ENCODE measurements around the gene PSMA8.

DNA sequence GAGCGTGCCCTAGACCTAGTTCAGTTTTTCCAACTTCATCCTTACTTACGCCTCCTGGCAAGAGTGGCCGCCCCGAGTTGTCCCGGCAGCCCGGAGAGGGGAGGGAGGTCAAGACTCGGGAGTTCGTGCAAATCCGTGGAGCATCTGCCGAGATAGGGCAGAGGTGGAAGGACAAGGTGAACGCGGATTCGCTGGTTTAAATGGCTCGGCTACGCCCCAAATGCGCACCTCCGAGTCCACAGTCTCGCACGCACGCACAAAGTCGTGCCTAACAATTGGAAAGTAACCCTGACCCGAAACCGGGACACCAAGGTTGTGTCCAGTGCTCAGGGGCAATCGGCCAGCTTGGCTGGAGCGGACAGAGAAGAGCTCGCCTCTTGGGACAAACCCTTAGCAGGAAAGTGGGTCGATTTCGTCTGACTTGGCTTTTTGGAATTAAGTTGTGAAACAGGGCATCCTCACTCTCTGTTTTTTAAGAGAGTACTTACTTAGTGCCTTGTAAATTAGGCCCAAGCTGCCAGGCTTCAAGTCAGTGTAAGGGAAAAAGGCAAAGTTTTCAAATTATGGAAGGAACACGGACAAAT, 42.5 kb upstream of the PSMA8 start:
- TF ChIP-seq, protein P1, sequence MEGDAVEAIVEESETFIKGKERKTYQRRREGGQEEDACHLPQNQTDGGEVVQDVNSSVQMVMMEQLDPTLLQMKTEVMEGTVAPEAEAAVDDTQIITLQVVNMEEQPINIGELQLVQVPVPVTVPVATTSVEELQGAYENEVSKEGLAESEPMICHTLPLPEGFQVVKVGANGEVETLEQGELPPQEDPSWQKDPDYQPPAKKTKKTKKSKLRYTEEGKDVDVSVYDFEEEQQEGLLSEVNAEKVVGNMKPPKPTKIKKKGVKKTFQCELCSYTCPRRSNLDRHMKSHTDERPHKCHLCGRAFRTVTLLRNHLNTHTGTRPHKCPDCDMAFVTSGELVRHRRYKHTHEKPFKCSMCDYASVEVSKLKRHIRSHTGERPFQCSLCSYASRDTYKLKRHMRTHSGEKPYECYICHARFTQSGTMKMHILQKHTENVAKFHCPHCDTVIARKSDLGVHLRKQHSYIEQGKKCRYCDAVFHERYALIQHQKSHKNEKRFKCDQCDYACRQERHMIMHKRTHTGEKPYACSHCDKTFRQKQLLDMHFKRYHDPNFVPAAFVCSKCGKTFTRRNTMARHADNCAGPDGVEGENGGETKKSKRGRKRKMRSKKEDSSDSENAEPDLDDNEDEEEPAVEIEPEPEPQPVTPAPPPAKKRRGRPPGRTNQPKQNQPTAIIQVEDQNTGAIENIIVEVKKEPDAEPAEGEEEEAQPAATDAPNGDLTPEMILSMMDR (IDR thresholded peaks at IDR 0.05; ENCODE audit: poor library complexity) = no peak
- no peak for TF ChIP-seq EZH2 (IDR thresholded peaks at IDR 0.05; ENCODE audit: borderline replicate concordance)
- TF ChIP-seq EZH2phosphoT487 (IDR thresholded peaks at IDR 0.05; ENCODE audit: low read depth, severe bottlenecking, unreplicated experiment) = no peak

Measured in hepatocyte (in vitro differentiated cells).